Prostate gland (tissue), 2 donors: ENCODE measurements around the gene ETV6. TPM values are rescaled to one million over a fixed set of nuclear protein-coding genes. Genes with fewer than 3 reads are reported as not detected.
A peak's percentile ranks its signal among the peaks of the same experiment; 100 is the strongest.

ENCODE experiments used
- DNase-seq: peaks from one replicate; pipeline ENCODE4 v3.0.0-alpha.2; 2019; ENCODE audit warnings: low spot score
- H3K27ac ChIP-seq, 2 donors: fragments of 200-600 bp; sonication (generic); 2 replicates each; pipeline ENCODE4 v1.5.1; 2017 to 2019
- H3K27me3 ChIP-seq: fragments of 200-600 bp; sonication (generic); replicated peaks from 2 replicates; pipeline ENCODE4 v1.5.1; 2019; ENCODE audit not compliant: insufficient read depth
- H3K36me3 ChIP-seq, 2 donors: fragments of 200-600 bp; sonication (generic); 1 replicate in 1 of 2; 2 replicates in 1 of 2; pipeline versions ENCODE4 v1.5.1 to v1.8.1; 2017 to 2019
- H3K4me1 ChIP-seq: fragments of 200-600 bp; sonication (generic); replicated peaks from 2 replicates; pipeline ENCODE4 v1.5.1; 2019
- H3K4me3 ChIP-seq, 2 donors: fragments of 200-600 bp; sonication (generic); 2 replicates each; pipeline ENCODE4 v1.5.1; 2017 to 2019
- H3K9me3 ChIP-seq: fragments of 200-600 bp; sonication (generic); 2 replicates; pipeline ENCODE4 v1.5.1; 2017
- CTCF ChIP-seq, 4 experiments: fragments of 200-600 bp in 2 of 4; fragments of 450-650 bp in 2 of 4; sonication (generic) in 2 of 4; IDR thresholded peaks; 1 replicate in 3 of 4; 2 replicates in 1 of 4; pipeline ENCODE4 v1.5.1; 2016 to 2019; ENCODE audit warnings: antibody characterized with exemption in 4 of 4, mild to moderate bottlenecking in 2 of 4, moderate library complexity in 2 of 4
- POLR2A ChIP-seq: fragments of 450-650 bp; IDR thresholded peaks from one replicate; pipeline ENCODE4 v1.6.1; 2016; ENCODE audit warnings: antibody characterized with exemption, mild to moderate bottlenecking
- POLR2AphosphoS5 ChIP-seq: sonication (generic); formaldehyde crosslinking; IDR thresholded peaks from one replicate; pipeline ENCODE4 v1.6.1; 2017; ENCODE audit warnings: antibody characterized with exemption
- WGBS: methylation state at CpG from one replicate; pipeline ENCODE4 v1.1.5; 2018; 5-methylcytosine and 5-hydroxymethylcytosine counted together
- intact Hi-C: fragments of 100-400 bp; cut with DNase I; formaldehyde crosslinking; loops from one replicate; pipeline ENCODE4 v1.14.2; 2022
- total RNA-seq, 2 donors: library from RNA; depleted of rRNA; stranded (reverse); fragments of >200 nt; gene quantifications; one replicate each; pipeline ENCODE4 v1.1.0, GENCODE V29; 2016

The ETV6 gene
- total RNA-seq, 2 donors from 2014 or later: 26.7 to 33.6 TPM

- H3K4me1 ChIP-seq: no peaks in the 10 kb centered on the region
- TF ChIP-seq POLR2A: no peak
- TF ChIP-seq CTCF (IDR thresholded peaks at IDR 0.05): no peak
- TF ChIP-seq POLR2AphosphoS5: no peak
- intact Hi-C loops: no loop called here
- no peaks in the 10 kb centered on the region for H3K36me3 ChIP-seq
- no peak overlapping the region for H3K4me3 ChIP-seq
- H3K27me3 ChIP-seq: no peaks in the 10 kb centered on the region
- DNase-seq: no peak
- peak overlapping the region; percentile 32 to 65 for H3K27ac ChIP-seq
- no peaks in the 10 kb centered on the region for H3K9me3 ChIP-seq
- WGBS: 58% methylated on average over 2 of the region's 2 CpGs
These were observed 106.5 kb downstream of the ETV6 start for GRCh38 chr12:11756022-11756421.

GRCh38 chr12:11756523-11756922, 107.0 kb downstream of the ETV6 start:
- WGBS: 80% methylated on average over 6 of the region's 6 CpGs
- peak overlapping the region; percentile 17 to 65 for H3K27ac ChIP-seq
- H3K4me3 ChIP-seq: no peak overlapping the region
- intact Hi-C loops: no loop called here
- DNase-seq: no peak
- H3K27me3 ChIP-seq: no peaks in the 10 kb centered on the region
- no peaks in the 10 kb centered on the region for H3K9me3 ChIP-seq
- H3K36me3 ChIP-seq: no peaks in the 10 kb centered on the region
- TF ChIP-seq POLR2AphosphoS5: no peak
- no peak for TF ChIP-seq CTCF (IDR thresholded peaks at IDR 0.05)
- TF ChIP-seq POLR2A: no peak
- no peaks in the 10 kb centered on the region for H3K4me1 ChIP-seq

- H3K4me1 ChIP-seq: no peaks in the 10 kb centered on the region
- peak; percentile 19 for TF ChIP-seq POLR2AphosphoS5
- TF ChIP-seq CTCF (IDR thresholded peaks at IDR 0.05): no peak
- intact Hi-C loops: no loop called here
- H3K27me3 ChIP-seq: no peaks in the 10 kb centered on the region
- H3K4me3 ChIP-seq: no peak overlapping the region
- no peak for DNase-seq
- peak overlapping the region; percentile 56 to 65 for H3K27ac ChIP-seq
- no peaks in the 10 kb centered on the region for H3K9me3 ChIP-seq
- 64% methylated on average over 7 of the region's 7 CpGs for WGBS
- no peaks in the 10 kb centered on the region for H3K36me3 ChIP-seq
These were observed 107.6 kb downstream of the ETV6 start for GRCh38 chr12:11757095-11757494.

- no peak for TF ChIP-seq POLR2AphosphoS5
- no peak for TF ChIP-seq CTCF (IDR thresholded peaks at IDR 0.05)
- no peak for TF ChIP-seq POLR2A
- no peaks in the 10 kb centered on the region for H3K4me1 ChIP-seq
- no peak overlapping the region for H3K4me3 ChIP-seq
- no peaks in the 10 kb centered on the region for H3K9me3 ChIP-seq
- H3K27ac ChIP-seq: peak overlapping the region; percentile 56 to 65
- 93% methylated on average over 6 of the region's 6 CpGs for WGBS
- no peaks in the 10 kb centered on the region for H3K36me3 ChIP-seq
- DNase-seq: no peak
- intact Hi-C loops: no loop called here
- H3K27me3 ChIP-seq: no peaks in the 10 kb centered on the region
These were observed 108.1 kb downstream of the ETV6 start for GRCh38 chr12:11757531-11757930.

GRCh38 chr12:11758087-11758486, 108.6 kb downstream of the ETV6 start:
- H3K4me1 ChIP-seq: no peaks in the 10 kb centered on the region
- no peaks in the 10 kb centered on the region for H3K36me3 ChIP-seq
- H3K27ac ChIP-seq: peak overlapping the region; percentile 56 to 65
- 47% methylated on average over 4 of the region's 4 CpGs for WGBS
- no peak overlapping the region for H3K4me3 ChIP-seq
- DNase-seq: no peak
- intact Hi-C loops: no loop called here
- no peaks in the 10 kb centered on the region for H3K27me3 ChIP-seq
- no peaks in the 10 kb centered on the region for H3K9me3 ChIP-seq
- no peak for TF ChIP-seq POLR2AphosphoS5
- TF ChIP-seq CTCF (IDR thresholded peaks at IDR 0.05): no peak
